Astrocyte (in vitro differentiated cells and primary cell): ENCODE measurements around the gene LZTS2. TPM values are rescaled to one million over a fixed set of nuclear protein-coding genes. Genes with fewer than 3 reads are reported as not detected.
"Not testable (repeated sequence)": the region's sequence is repeated elsewhere in the genome, so short reads cannot be mapped to it uniquely, and the experiment has no call there.

Experiments
- DNase-seq: peaks from one replicate; pipeline ENCODE4 v3.0.0-alpha.2; 2010; ENCODE audit warnings: low read depth
- FAIRE-seq: peaks from 2 replicates; lab custom pipeline; 2011; peaks lifted over from hg19 to GRCh38; lab: Jason Lieb, UNC
- H2AFZ ChIP-seq: 2 replicates; pipeline ENCODE4 v1.6.0; 2012; ENCODE audit warnings: low read depth, low read length, inconsistent platforms
- H3K27ac ChIP-seq: 2 replicates; pipeline ENCODE4 v1.5.1; 2011; ENCODE audit warnings: low read depth, low read length, inconsistent platforms
- H3K27me3 ChIP-seq: 2 replicates; pipeline ENCODE4 v1.6.0; 2011; ENCODE audit warnings: low read length, inconsistent platforms; ENCODE audit not compliant: insufficient read depth
- H3K36me3 ChIP-seq: 2 replicates; pipeline ENCODE4 v1.5.1; 2011; ENCODE audit warnings: low read length, inconsistent platforms; ENCODE audit not compliant: insufficient read depth
- H3K4me1 ChIP-seq: 2 replicates; pipeline ENCODE4 v1.5.1; 2011; ENCODE audit warnings: low read length, inconsistent platforms; ENCODE audit not compliant: insufficient read depth
- H3K4me2 ChIP-seq: 2 replicates; pipeline ENCODE4 v1.6.0; 2012; ENCODE audit warnings: low read length, inconsistent platforms
- H3K4me3 ChIP-seq: 2 replicates; pipeline ENCODE4 v1.5.1; 2011; ENCODE audit warnings: low read depth, mild to moderate bottlenecking, low read length, inconsistent platforms; ENCODE audit not compliant: insufficient read depth
- H3K79me2 ChIP-seq: 2 replicates; pipeline ENCODE4 v1.6.0; 2012; ENCODE audit warnings: mild to moderate bottlenecking, low read length, inconsistent platforms; ENCODE audit not compliant: insufficient read depth
- H3K9ac ChIP-seq: 2 replicates; pipeline ENCODE4 v1.6.0; 2012; ENCODE audit warnings: mild to moderate bottlenecking, low read length, inconsistent platforms
- H3K9me3 ChIP-seq: 2 replicates; pipeline ENCODE4 v1.5.1; 2012; ENCODE audit warnings: low read depth, mild to moderate bottlenecking, low read length, inconsistent platforms; ENCODE audit not compliant: insufficient read depth
- H4K20me1 ChIP-seq: 2 replicates; pipeline ENCODE4 v1.6.0; 2012; ENCODE audit warnings: low read length, inconsistent platforms; ENCODE audit not compliant: insufficient read depth
- H3K27ac Mint-ChIP-seq: one replicate; pipeline ENCODE4 v1.8.0; 2021; ENCODE audit warnings: mild to moderate bottlenecking, mixed read lengths; ENCODE audit not compliant: unreplicated experiment
- H3K27me3 Mint-ChIP-seq: one replicate; pipeline ENCODE4 v1.8.0; 2021; ENCODE audit warnings: low read depth, mixed read lengths; ENCODE audit not compliant: unreplicated experiment
- H3K36me3 Mint-ChIP-seq: one replicate; pipeline ENCODE4 v1.8.0; 2021; ENCODE audit warnings: low read depth, mixed read lengths; ENCODE audit not compliant: unreplicated experiment
- H3K4me1 Mint-ChIP-seq: one replicate; pipeline ENCODE4 v1.8.0; 2021; ENCODE audit warnings: low read depth, mixed read lengths; ENCODE audit not compliant: unreplicated experiment
- H3K4me3 Mint-ChIP-seq: one replicate; pipeline ENCODE4 v1.8.0; 2021; ENCODE audit warnings: mild to moderate bottlenecking, moderate library complexity, mixed read lengths; ENCODE audit not compliant: unreplicated experiment
- H3K9me3 Mint-ChIP-seq: one replicate; pipeline ENCODE4 v1.8.0; 2021; ENCODE audit warnings: mild to moderate bottlenecking, mixed read lengths; ENCODE audit not compliant: unreplicated experiment
- CTCF ChIP-seq: IDR thresholded peaks from 2 replicates; pipeline ENCODE4 v1.5.1; 2011; ENCODE audit warnings: low read depth, mild to moderate bottlenecking, inconsistent platforms, low read length, moderate library complexity; ENCODE audit not compliant: insufficient read depth
- EZH2 ChIP-seq: IDR thresholded peaks from 2 replicates; pipeline ENCODE4 v1.6.1; 2012; ENCODE audit warnings: mild to moderate bottlenecking, low read length, inconsistent platforms; ENCODE audit not compliant: insufficient read depth
- total RNA-seq: library from RNA; stranded (reverse); gene quantifications from 2 replicates; pipeline ENCODE4 v1.2.1, GENCODE V29; 2021

The LZTS2 gene
- total RNA-seq, 1 donor from 2014 or later: 69.9 TPM

GRCh38 chr10:100972904-100973535 is 26.6 kb upstream of the LZTS2 start:
- FAIRE-seq (no peak), DNase-seq (no peak)
- Histone ChIP-seq H3K4me3 (no peak overlapping the region), H3K9me3 (no peaks in the 10 kb centered on the region), H3K36me3 (no peaks in the 10 kb centered on the region), H4K20me1 (no peaks in the 10 kb centered on the region), H3K4me2 (no peak overlapping the region), H3K4me1 (peaks cover 8% of the 10 kb centered on the region), H3K9ac (no peak overlapping the region), H3K79me2 (no peaks in the 10 kb centered on the region), H3K27me3 (no peaks in the 10 kb centered on the region), H3K27ac (no peak overlapping the region), H2AFZ (no peak overlapping the region)
- Mint-ChIP-seq H3K4me1 (peaks cover 10% of the 10 kb centered on the region), H3K4me3 (peak overlapping the region; percentile 50), H3K36me3 (peaks cover 2% of the 10 kb centered on the region), H3K27ac (no peak overlapping the region), H3K27me3 (no peaks in the 10 kb centered on the region), H3K9me3 (no peaks in the 10 kb centered on the region)
- TF ChIP-seq EZH2 (no peak), CTCF (no peak)

- H3K9ac ChIP-seq, DNase-seq, H3K27ac ChIP-seq, H3K4me3 ChIP-seq, H3K4me1 ChIP-seq, H3K36me3 ChIP-seq, FAIRE-seq, H3K27me3 ChIP-seq, H3K79me2 ChIP-seq, H3K27ac Mint-ChIP-seq, H3K9me3 ChIP-seq, H4K20me1 ChIP-seq, H3K9me3 Mint-ChIP-seq, H3K4me3 Mint-ChIP-seq, H3K36me3 Mint-ChIP-seq, H3K27me3 Mint-ChIP-seq, H2AFZ ChIP-seq, H3K4me2 ChIP-seq, H3K4me1 Mint-ChIP-seq: not testable (repeated sequence)
These were observed 24.2 kb upstream of the LZTS2 start for GRCh38 chr10:100975397-100975796.

GRCh38 chr10:100976906-100977305 is 22.7 kb upstream of the LZTS2 start:
- no peak for TF ChIP-seq CTCF
- no peak for TF ChIP-seq EZH2
- DNase-seq (no peak), FAIRE-seq (no peak)
- Mint-ChIP-seq H3K9me3 (no peaks in the 10 kb centered on the region), H3K4me1 (no peaks in the 10 kb centered on the region), H3K36me3 (peaks cover 18% of the 10 kb centered on the region), H3K4me3 (no peak overlapping the region), H3K27ac (no peak overlapping the region), H3K27me3 (no peaks in the 10 kb centered on the region)
- Histone ChIP-seq H4K20me1 (no peaks in the 10 kb centered on the region), H3K4me3 (no peak overlapping the region), H3K4me1 (no peaks in the 10 kb centered on the region), H2AFZ (no peak overlapping the region), H3K27me3 (no peaks in the 10 kb centered on the region), H3K9me3 (no peaks in the 10 kb centered on the region), H3K79me2 (no peaks in the 10 kb centered on the region), H3K9ac (no peak overlapping the region), H3K4me2 (no peak overlapping the region), H3K27ac (no peak overlapping the region), H3K36me3 (no peaks in the 10 kb centered on the region)
